ENCODE measurements around the gene NR2C2AP.

Gene NR2C2AP

GRCh38 chr19:19171821-19172532 lies 31.2 kb downstream of the NR2C2AP start:
- Histone ChIP-seq H3K36me3 (ENCODE audit: control insufficient read depth, insufficient read depth, low read length) (peaks cover 5% of the 10 kb centered on the region), H3K27me3 (replicated peaks; ENCODE audit: control insufficient read depth, insufficient read depth, low read length) (no peaks in the 10 kb centered on the region), H3K4me3 (replicated peaks; ENCODE audit: low read depth, low read length) (no peak overlapping the region)
- TF ChIP-seq, protein P1, sequence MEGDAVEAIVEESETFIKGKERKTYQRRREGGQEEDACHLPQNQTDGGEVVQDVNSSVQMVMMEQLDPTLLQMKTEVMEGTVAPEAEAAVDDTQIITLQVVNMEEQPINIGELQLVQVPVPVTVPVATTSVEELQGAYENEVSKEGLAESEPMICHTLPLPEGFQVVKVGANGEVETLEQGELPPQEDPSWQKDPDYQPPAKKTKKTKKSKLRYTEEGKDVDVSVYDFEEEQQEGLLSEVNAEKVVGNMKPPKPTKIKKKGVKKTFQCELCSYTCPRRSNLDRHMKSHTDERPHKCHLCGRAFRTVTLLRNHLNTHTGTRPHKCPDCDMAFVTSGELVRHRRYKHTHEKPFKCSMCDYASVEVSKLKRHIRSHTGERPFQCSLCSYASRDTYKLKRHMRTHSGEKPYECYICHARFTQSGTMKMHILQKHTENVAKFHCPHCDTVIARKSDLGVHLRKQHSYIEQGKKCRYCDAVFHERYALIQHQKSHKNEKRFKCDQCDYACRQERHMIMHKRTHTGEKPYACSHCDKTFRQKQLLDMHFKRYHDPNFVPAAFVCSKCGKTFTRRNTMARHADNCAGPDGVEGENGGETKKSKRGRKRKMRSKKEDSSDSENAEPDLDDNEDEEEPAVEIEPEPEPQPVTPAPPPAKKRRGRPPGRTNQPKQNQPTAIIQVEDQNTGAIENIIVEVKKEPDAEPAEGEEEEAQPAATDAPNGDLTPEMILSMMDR (IDR thresholded peaks at IDR 0.05; ENCODE audit: insufficient read depth, low read length, poor library complexity, severe bottlenecking) = no peak
- peak; percentile 66 for DNase-seq (ENCODE audit: extremely low read depth, insufficient read length)

- TF ChIP-seq, protein P1 (IDR thresholded peaks at IDR 0.05; ENCODE audit: insufficient read depth, low read length, poor library complexity, severe bottlenecking) = no peak
- Histone ChIP-seq H3K36me3 (ENCODE audit: control insufficient read depth, insufficient read depth, low read length) (peaks cover 1% of the 10 kb centered on the region; the same call in 1 of the 2 replicates), H3K27me3 (replicated peaks; ENCODE audit: control insufficient read depth, insufficient read depth, low read length) (no peaks in the 10 kb centered on the region), H3K4me3 (replicated peaks; ENCODE audit: low read depth, low read length) (no peak overlapping the region)
- DNase-seq (ENCODE audit: extremely low read depth, insufficient read length) = no peak
These were observed 32.1 kb downstream of the NR2C2AP start for GRCh38 chr19:19170873-19171672.

GRCh38 chr19:19170053-19170872 lies 33.0 kb downstream of the NR2C2AP start, which contains the start of gene MEF2B:
TSS of gene MEF2B (minus strand) at chr19:19170263. CDS start at chr19:19150735, 19,528 bp downstream.
- Histone ChIP-seq H3K4me3 (replicated peaks; ENCODE audit: low read depth, low read length) (peak within 1 kb of the TSS; percentile 53), H3K27me3 (replicated peaks; ENCODE audit: control insufficient read depth, insufficient read depth, low read length) (no peaks in the 10 kb centered on the region), H3K36me3 (ENCODE audit: control insufficient read depth, insufficient read depth, low read length) (no peaks in the 10 kb centered on the region)
- TF ChIP-seq, protein P1 (IDR thresholded peaks at IDR 0.05; ENCODE audit: insufficient read depth, low read length, poor library complexity, severe bottlenecking) = no peak
- DNase-seq (ENCODE audit: extremely low read depth, insufficient read length) = peak; percentile 90

DNA sequence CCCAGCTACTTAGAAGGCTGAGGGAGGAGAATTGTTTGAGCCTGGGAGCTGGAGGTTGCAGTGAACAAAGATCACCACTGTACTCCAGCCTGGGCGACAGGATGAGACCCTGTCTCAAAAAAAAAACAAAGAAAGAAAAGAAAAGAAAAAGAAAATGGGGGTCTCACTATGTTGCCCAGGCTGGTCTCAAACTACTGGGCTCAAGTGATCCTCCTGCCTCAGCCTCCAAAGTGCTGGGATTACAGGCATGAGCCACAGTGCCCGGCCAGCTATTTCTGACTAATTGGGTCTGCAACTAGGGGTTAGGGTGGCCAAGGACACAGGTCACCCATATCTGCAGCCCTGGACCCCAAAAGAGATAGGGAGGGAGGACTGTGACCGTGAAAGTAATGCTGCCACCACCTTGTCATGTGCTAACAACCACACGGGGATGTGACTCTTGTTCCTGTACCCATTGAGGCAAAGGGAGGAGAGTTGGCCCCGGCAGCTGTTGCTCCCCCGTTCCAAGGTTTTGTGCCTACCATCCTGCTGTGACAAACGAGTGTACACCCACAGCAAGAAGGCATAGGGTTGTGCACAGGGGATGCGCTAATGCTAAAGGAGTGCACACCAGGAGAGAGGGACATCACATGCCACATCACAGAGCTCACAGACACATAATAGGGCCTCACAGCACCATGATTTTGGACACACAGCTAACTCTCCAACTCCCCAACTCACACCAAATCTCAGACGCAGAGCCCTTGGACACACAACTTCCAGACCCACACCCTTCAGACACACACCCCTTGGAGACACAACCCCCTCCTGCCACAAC lies 33.8 kb downstream of the NR2C2AP start:
- TF ChIP-seq, protein P1 (IDR thresholded peaks at IDR 0.05; ENCODE audit: insufficient read depth, low read length, poor library complexity, severe bottlenecking) = no peak
- DNase-seq (ENCODE audit: extremely low read depth, insufficient read length) = no peak
- Histone ChIP-seq H3K27me3 (replicated peaks; ENCODE audit: control insufficient read depth, insufficient read depth, low read length) (no peaks in the 10 kb centered on the region), H3K36me3 (ENCODE audit: control insufficient read depth, insufficient read depth, low read length) (no peaks in the 10 kb centered on the region), H3K4me3 (replicated peaks; ENCODE audit: low read depth, low read length) (peak overlapping the region; percentile 53)

DNA sequence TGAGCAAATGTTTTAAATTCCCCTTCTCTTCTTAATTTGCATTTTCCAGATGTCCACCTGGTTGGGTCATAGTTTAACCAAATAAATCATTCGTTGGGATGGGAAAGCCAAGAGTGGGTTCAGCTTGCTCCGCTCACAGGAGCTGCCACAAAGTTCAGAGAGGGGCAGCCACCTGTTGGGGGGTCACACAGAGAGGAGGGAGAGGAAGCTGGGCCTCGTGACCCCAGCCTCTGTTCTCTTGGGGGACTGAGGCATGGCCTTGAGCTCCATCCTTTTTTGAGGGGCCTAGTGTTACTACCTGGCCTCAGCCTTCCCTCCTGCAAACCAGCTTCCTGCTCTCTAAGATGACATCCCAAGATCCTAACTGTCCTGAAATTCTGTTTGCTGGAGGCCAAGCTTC lies 35.6 kb downstream of the NR2C2AP start:
- Histone ChIP-seq H3K4me3 (replicated peaks; ENCODE audit: low read depth, low read length) (peak overlapping the region; percentile 20), H3K27me3 (replicated peaks; ENCODE audit: control insufficient read depth, insufficient read depth, low read length) (no peaks in the 10 kb centered on the region), H3K36me3 (ENCODE audit: control insufficient read depth, insufficient read depth, low read length) (no peaks in the 10 kb centered on the region)
- no peak for DNase-seq (ENCODE audit: extremely low read depth, insufficient read length)
- TF ChIP-seq, protein P1 (IDR thresholded peaks at IDR 0.05; ENCODE audit: insufficient read depth, low read length, poor library complexity, severe bottlenecking) = no peak
